SHP77 (cell line): ENCODE data around the gene CD300LG.
A peak's percentile ranks its signal among the peaks of the same experiment; 100 is the strongest.

Experiments used
- DNase-seq, 2 experiments: peaks; one replicate each; lab custom pipeline; 2025; lab: John Stamatoyannopoulos, UW

The CD300LG gene, protein sequence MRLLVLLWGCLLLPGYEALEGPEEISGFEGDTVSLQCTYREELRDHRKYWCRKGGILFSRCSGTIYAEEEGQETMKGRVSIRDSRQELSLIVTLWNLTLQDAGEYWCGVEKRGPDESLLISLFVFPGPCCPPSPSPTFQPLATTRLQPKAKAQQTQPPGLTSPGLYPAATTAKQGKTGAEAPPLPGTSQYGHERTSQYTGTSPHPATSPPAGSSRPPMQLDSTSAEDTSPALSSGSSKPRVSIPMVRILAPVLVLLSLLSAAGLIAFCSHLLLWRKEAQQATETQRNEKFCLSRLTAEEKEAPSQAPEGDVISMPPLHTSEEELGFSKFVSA

DNA sequence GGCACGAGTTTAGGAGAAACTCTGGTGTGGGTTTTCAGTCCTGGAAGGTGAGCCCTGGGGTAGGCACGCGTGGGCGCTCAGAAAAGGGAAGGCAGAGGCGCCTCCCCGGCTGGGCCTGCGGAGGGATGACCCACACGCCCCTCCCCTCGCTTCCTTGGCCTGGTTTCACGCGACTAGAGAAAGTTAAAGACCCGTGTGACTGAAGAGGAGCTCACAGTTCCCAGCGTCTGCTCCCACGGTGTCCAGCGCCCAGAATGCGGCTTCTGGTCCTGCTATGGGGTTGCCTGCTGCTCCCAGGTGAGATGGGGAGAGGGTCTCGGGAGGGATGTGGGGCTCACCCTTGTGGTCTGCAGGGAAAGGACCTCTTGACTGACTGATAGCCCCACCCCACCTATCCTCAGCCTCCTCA lies at the start of gene CD300LG:
Gene CD300LG, plus strand, starts transcription at position 214 of the 409 bp plus-strand sequence. Its CDS starts 41 bp downstream, at position 255.
- DNase-seq: no peak

- peak in 1 of 2 experiments; percentile 3 for DNase-seq
Observed at GRCh38 chr17:43798024-43798423, 49.0 kb upstream of the CD300LG start.

DNA sequence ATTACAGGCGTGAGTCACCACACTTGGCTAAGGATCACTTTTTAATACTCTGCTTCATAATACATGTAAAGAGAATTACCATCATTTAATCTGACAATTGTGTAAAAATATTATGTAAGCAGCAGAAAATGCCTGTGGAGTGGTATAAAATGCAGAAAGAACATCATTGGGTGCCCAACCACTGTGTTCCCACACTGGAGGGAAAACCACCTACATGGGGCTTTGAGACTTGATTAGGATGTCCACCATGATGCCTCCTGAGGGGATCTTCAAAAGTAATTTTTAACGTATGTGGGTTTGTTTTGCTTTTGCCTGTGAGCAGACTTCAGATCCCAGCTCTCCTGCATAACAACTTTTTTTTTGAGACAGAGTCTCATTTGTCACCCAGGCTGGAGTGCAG lies 47.9 kb upstream of the CD300LG start:
- no peak for DNase-seq

- no peak for DNase-seq
Observed at GRCh38 chr17:43800736-43801135, 46.2 kb upstream of the CD300LG start.

- DNase-seq: no peak
Observed at GRCh38 chr17:43801844-43802243, 45.1 kb upstream of the CD300LG start.

DNA sequence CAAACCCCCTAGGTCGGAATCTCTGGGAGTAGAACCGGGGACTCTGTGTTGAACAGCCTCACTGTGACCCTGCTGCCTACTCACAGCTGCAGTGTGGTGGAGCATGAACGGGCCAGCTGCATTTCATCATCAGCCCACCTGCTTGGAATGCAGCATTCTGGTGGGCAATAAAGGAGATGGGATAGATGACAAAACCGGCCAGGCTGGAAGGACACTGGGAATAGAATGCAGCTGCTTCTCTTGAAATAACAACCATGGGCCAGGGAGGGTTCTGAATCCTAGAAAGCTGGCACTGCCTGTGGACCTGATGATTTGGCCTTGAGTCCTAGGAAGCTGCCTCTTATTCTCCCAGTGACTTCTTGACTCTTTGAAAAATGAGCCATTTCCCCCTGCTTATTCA lies 43.2 kb upstream of the CD300LG start:
- no peak for DNase-seq

DNA sequence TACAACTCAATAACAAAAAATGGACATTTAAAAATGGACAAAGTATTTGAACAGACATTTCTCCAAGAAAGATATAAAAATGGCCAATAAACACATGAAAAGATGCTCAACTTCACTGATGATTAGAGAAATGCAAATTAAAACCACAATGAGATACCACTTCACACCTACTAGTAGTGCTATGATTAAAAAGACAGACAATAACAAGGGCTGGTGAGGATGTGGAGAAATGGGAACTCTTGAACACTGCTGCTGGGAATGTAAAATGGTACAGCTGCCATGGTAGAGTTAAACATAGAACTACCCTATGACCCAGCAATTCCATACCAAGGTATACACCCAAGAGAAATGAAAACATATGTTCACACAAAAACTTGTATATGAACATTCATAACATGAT lies 41.9 kb upstream of the CD300LG start:
- no peak for DNase-seq

- DNase-seq: no peak
Observed at GRCh38 chr17:43808076-43808475, 38.9 kb upstream of the CD300LG start.

DNA sequence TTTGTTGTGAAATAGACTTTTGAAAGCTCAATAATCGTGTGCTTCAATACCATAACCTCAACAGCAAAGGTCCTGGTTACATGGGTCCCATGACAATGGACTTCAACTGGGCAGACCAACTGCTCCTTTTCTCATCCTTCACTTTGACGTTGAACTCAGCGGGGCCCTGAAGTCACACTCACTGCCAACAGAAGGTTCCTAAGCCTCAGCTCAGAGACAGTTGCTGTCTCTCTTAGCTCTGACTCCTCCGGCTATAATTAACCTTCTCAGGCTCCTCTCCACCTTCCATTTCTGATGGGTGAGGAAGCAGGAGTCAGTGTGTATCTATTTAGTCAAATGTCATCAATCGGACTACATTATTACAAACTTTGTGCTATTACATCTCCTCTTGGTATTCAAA lies 37.9 kb upstream of the CD300LG start:
- DNase-seq: no peak

DNA sequence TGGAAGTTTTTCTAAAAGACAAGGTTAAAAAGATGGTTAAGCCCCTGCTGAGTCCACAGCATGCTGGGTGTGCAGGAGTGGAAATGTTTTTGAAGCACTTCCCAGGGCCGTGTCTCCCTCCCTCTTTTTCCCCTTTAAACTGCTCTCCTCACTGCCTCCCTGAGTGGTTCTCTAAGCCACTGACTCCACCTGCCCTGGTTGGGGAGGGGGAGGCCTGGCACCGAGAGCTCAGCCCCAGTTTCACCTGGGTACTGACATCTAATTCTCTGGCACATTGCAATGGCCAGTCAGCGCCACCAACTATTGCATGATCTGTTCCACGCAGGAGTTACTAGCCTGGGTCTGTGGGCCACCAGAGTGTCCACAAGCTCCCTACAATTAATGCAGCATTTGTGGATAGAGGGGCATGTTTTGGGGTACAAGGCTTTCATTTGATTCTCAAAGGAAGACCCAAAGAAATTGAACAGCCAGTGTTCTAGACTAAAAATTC lies 36.7 kb upstream of the CD300LG start:
- DNase-seq: no peak

- DNase-seq: no peak
Observed at GRCh38 chr17:43810823-43811222, 36.2 kb upstream of the CD300LG start.

- DNase-seq: no peak
Observed at GRCh38 chr17:43812396-43813265, 34.3 kb upstream of the CD300LG start.

DNA sequence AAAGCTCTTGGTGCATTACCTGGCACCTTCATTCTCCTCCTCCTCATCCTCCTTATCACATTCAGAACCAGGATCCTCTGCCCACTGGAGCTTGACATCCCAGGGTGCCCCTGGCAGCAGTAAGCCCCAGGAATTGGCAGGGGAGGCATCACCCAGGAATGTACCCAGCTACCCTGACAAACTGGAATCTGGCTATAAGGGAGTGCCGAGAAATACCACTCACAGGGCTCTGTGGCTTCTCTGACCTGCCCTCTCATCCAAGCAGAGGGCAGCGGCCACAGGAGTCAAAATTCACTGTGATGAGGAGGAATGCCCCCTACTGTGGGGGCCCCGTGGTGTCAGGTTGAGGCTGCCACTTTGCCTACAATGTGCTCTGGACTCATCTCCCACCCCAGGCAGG lies 33.6 kb upstream of the CD300LG start:
- DNase-seq: no peak

- DNase-seq: no peak
Observed at GRCh38 chr17:43814026-43814425, 33.0 kb upstream of the CD300LG start.

DNA sequence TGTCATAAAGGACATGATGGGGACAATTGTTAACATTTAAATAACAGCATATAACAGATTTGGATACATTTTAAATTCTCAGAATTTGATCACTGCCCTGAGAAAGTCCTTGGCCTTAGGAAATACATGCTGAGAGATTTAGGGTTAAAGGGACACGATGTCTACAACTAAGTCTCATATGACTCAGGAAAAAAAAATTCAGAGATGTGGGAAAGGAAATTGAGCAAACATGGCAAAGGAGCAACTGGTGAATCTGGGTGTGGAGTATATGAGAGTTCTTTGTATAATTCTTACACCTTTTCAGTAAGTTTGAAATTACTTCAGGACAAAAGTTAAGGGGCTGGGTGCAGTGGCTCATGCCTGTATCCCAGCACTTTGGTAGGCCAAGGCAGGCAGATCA lies 32.3 kb upstream of the CD300LG start:
- DNase-seq: no peak

GRCh38 chr17:43816336-43817320 lies 30.3 kb upstream of the CD300LG start:
- no peak for DNase-seq

DNA sequence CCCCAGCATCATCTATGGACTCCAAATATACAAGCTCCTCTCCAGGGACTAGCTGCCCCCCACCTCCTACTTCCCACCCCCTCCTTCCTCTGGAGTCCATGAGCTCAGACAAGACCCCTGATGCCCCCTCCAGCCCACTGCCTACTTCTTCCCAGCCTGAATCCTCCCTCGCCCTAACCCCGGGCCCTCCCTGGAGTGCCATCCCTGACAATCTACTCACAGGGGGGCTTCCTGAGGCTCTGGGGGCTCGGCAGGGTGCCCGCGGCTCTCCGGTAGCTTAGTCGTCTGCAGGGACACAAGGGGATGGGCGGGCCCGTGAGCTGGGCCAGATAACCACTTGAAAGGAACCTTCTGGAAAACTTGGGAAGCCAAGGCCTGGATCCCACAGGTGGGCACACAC lies 29.1 kb upstream of the CD300LG start:
- no peak for DNase-seq

DNA sequence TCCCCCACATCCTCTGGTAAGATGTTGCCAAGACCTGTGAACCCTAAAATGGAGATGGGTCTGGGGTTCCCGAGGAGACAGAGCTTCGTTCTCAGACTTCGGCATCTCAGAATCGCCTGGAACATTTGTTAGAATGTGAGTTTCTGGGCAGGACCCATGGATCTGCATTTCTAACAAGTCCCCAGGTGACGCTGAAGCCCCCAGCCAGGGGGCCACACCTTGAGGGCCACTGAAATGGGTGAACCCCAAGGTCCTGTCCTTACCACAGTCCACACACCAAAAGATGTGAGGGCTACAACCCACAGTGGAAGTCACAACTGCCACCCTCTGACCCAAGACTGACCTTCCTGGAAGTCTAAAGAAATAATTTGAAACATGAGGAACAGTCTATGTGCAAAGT lies 28.0 kb upstream of the CD300LG start:
- DNase-seq: no peak

DNA sequence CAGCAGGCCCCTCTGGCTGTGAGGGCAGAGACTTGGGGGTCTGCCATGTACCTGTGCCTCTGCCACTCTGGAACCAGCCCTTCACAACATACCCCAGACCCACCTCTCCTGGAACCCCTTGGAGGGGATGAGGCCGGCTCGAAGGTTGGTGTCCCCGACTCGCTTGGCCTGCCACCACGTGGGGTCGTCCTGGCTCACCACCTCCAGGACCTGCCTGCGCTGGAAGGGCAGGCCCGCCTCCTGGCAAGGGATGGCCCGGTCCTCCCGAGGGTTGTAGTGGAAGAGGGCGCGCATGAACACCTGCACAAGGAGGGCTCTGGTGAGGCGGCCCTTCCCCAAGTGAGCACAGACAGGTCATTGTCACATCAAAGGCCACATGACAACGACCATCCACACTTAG lies 26.2 kb upstream of the CD300LG start:
- DNase-seq: no peak

DNA sequence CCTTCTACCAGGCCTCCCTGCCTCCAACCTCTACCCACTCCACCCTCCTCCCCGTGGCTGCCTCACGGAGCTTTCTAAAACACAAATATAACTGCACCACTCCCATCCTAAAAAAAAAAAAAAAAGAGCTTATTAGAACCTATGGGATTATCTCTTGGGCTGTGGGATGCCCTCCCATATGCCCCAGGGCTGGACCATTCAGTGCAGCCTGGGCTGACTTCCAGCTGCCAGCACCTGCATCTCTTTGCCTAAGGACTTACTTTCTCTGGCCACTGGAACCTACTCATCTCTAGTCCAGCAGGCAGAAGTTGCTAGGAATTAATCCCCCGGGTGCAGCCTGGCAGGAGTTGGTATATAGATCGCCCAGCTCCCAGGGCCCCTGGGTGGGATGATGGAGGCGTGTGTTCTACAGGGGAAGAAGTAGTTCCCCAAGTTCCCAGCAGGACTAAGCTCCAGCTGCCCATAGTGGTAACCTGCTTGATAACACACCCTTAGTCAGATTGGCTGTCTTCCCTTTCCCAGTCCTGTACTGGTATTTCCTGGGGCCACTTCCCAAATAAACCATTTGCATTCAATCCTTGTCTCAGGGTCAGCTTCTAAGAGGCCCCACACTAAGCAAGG lies 24.3 kb upstream of the CD300LG start:
- no peak for DNase-seq

GRCh38 chr17:43823350-43824084 lies 23.5 kb upstream of the CD300LG start:
- no peak for DNase-seq
